Germinal center (tissue), 1 donor: ENCODE data around the gene STAT5B.
"Not testable (repeated sequence)": the region's sequence is repeated elsewhere in the genome, so short reads cannot be mapped to it uniquely, and the experiment has no call there.

ENCODE experiments used
- DNase-seq: peaks from one replicate; pipeline ENCODE4 v3.0.0; 2012; ENCODE audit warnings: mixed read lengths, low spot score

Gene STAT5B

GRCh38 chr17:42266918-42267766 lies 9.0 kb downstream of the STAT5B start:
- no peak for DNase-seq

GRCh38 chr17:42266462-42266861 lies 9.7 kb downstream of the STAT5B start:
- DNase-seq = no peak

DNA sequence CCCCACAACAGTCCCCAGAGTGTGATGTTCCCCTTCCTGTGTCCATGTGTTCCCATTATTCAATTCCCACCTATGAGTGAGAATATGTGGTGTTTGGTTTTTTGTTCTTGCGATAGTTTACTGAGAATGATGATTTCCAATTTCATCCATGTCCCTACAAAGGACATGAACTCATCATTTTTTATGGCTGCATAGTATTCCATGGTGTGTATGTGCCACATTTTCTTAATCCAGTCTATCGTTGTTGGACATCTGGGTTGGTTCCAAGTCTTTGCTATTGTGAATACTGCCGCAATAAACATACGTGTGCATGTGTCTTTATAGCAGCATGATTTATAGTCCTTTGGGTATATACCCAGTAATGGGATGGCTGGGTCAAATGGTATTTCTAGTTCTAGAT lies 11.8 kb downstream of the STAT5B start:
- not testable (repeated sequence) for DNase-seq

GRCh38 chr17:42260318-42260717 lies 15.9 kb downstream of the STAT5B start:
- no peak for DNase-seq

GRCh38 chr17:42255445-42255844 lies 20.7 kb downstream of the STAT5B start:
- DNase-seq = no peak

DNA sequence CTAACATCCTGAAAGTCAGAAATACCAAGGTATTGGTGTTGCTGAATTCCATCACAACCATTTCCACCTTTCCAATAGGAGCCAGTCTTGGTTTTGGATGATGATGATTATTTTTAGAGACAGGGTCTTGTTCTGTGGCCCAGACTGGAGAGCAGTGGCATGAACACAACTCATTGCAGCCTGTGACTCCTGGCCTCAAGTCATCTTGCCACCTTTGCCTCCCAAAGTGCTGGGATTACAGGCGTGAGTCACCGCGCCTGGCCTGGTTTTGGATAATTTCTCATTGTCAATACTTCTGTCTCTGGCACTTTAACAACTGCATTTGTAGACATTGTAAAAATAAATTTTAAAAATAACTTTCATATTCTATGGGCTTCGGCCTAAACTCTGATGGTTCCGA lies 22.6 kb downstream of the STAT5B start:
- no peak for DNase-seq

DNA sequence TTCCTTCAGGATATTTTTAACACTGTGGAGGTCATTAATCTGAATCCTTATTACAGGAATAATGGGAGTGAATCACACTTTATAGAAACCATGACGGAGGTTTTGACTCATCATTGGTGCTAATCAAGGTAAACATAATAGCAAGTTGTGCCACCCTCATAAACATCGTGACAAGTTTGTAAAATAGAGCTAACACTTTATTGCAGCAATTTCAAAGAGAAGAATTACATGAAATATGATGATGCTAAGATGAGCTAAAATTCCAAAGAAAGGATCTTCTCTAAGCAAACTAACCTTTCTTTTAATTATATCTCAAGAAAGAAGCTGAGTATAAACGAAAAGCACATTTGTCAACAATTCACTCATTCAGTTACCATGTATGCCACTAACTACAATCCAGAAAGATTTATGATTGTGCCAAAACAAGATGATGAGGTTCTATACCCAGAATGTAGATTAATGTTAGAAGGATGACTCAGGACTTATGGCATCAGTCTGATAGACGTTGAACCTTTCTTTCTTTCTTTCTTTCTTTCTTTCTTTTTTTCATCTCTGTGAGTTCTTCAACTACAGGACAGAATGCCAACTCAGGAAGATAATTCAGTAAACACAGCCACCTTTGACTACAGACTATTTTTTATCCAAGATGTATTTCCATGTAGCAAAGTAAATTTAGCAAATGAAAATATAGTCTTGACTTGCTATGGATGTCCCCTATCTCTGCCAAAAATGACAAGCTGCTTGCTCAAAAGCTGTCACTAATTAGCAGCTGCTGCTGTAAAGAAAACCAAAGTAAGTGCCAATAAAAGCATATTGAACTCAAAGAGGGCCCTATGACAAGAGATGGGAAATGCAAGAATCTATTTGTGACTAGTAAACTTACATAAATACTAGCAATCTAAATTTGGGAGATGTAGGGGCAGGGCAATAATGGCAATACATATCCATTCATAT lies 23.3 kb downstream of the STAT5B start:
- no peak for DNase-seq

- no peak for DNase-seq
Observed at GRCh38 chr17:42251115-42251514, 25.1 kb downstream of the STAT5B start.

GRCh38 chr17:42249681-42250446 lies 26.3 kb downstream of the STAT5B start:
- DNase-seq = no peak

- DNase-seq = peak; percentile 82
Observed at GRCh38 chr17:42248351-42249179, 27.6 kb downstream of the STAT5B start.

GRCh38 chr17:42247734-42248133 lies 28.5 kb downstream of the STAT5B start:
- DNase-seq = no peak

GRCh38 chr17:42246515-42246914 lies 29.7 kb downstream of the STAT5B start:
- DNase-seq = no peak

GRCh38 chr17:42245183-42245582 lies 31.0 kb downstream of the STAT5B start:
- DNase-seq = not testable (repeated sequence)

GRCh38 chr17:42244116-42244515 lies 32.1 kb downstream of the STAT5B start:
- DNase-seq = not testable (repeated sequence)

- DNase-seq = no peak
Observed at GRCh38 chr17:42243493-42243982, 32.7 kb downstream of the STAT5B start.

- no peak for DNase-seq
Observed at GRCh38 chr17:42241871-42242270, 34.3 kb downstream of the STAT5B start.

DNA sequence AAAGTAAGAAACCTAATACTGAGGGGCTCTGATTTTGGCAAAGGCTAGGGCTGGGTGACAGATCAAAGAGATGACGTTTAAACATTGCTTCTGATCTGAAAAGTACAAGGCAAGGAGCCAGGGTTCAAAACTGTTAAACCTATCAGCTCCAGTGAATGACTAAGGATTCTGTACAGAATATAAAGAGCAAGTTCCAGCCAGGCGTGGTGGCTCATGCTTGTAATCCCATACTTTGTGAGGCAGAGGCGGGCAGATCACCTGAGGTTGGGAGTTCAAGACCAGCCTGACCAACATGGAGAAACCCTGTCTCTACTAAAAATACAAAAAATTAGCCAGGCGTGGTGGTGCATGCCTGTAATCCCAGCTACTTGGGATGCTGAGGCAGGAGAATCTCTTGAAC lies 35.3 kb downstream of the STAT5B start:
- not testable (repeated sequence) for DNase-seq

DNA sequence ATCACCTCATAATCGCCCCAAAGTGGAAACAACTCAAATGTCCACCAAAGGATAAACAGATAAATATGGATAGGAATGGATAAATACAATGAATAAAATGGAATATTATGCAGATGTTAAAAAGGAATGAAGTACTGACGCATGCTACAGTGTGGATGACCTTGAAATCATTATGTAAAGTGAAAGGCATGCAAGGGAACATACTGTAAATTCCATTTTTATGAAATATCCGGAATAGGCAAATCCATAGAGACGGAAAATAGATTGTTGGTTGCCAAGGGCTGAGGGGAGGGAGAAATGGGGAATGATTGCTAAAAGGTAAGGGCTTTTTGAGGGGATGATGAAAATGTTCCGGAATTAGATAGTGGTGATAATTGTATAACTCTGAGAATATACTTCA lies 36.0 kb downstream of the STAT5B start:
- DNase-seq = no peak

DNA sequence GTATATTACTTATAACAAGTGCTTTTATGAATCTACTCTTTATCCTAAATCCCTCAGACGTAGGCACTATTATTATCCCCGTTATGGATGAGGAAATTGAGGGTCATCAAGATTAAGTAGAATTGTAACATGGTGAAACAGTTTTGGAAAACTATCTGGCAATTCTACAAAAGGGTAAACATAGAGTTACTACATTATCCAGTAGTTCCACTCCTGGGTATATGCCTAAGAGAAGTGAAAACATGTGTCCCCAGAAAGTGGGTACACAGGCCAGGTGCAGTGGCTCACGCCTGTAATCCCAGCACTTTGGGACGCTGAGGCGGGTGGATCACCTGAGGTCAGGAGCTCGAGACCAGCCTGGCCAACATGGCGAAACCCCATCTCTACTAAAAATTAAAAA lies 36.6 kb downstream of the STAT5B start:
- not testable (repeated sequence) for DNase-seq

GRCh38 chr17:42236760-42237159 lies 39.4 kb downstream of the STAT5B start:
- no peak for DNase-seq

- DNase-seq = no peak
Observed at GRCh38 chr17:42233994-42234393, 42.2 kb downstream of the STAT5B start.
